GM12873 (cell line): ENCODE measurements around the gene RRP12.

Source experiments
- TF ChIP-seq, protein P1 (sequence below): IDR thresholded peaks from 2 replicates; pipeline ENCODE4 v1.5.1; 2012; ENCODE audit warnings: low read depth, mild to moderate bottlenecking, moderate library complexity, low read length, control low read depth; ENCODE audit not compliant: insufficient read depth; ENCODE audit errors: missing control alignments

RRP12 gene

DNA sequence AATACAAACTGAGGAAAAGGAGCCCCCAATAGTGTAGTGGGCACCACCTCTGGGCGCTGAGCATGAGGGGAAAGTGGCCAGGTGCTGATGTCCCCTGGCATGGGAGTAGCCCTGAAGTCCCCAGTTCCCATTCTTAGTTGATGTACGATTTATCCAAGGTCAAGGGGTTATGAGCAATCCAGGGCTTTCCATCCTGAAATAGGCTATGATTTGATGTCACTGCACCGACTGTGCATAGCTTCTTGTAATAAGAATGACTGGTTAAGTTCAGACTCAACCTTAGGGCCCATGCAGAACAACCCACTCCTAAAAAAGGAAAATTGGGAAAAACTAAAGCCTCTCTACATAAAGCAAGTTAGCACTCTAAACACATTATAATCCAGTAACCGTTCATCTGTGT, 77.6 kb downstream of the RRP12 start:
- TF ChIP-seq, protein P1, sequence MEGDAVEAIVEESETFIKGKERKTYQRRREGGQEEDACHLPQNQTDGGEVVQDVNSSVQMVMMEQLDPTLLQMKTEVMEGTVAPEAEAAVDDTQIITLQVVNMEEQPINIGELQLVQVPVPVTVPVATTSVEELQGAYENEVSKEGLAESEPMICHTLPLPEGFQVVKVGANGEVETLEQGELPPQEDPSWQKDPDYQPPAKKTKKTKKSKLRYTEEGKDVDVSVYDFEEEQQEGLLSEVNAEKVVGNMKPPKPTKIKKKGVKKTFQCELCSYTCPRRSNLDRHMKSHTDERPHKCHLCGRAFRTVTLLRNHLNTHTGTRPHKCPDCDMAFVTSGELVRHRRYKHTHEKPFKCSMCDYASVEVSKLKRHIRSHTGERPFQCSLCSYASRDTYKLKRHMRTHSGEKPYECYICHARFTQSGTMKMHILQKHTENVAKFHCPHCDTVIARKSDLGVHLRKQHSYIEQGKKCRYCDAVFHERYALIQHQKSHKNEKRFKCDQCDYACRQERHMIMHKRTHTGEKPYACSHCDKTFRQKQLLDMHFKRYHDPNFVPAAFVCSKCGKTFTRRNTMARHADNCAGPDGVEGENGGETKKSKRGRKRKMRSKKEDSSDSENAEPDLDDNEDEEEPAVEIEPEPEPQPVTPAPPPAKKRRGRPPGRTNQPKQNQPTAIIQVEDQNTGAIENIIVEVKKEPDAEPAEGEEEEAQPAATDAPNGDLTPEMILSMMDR = no peak

GRCh38 chr10:97321804-97322190, 79.3 kb downstream of the RRP12 start:
- TF ChIP-seq, protein P1 = no peak

DNA sequence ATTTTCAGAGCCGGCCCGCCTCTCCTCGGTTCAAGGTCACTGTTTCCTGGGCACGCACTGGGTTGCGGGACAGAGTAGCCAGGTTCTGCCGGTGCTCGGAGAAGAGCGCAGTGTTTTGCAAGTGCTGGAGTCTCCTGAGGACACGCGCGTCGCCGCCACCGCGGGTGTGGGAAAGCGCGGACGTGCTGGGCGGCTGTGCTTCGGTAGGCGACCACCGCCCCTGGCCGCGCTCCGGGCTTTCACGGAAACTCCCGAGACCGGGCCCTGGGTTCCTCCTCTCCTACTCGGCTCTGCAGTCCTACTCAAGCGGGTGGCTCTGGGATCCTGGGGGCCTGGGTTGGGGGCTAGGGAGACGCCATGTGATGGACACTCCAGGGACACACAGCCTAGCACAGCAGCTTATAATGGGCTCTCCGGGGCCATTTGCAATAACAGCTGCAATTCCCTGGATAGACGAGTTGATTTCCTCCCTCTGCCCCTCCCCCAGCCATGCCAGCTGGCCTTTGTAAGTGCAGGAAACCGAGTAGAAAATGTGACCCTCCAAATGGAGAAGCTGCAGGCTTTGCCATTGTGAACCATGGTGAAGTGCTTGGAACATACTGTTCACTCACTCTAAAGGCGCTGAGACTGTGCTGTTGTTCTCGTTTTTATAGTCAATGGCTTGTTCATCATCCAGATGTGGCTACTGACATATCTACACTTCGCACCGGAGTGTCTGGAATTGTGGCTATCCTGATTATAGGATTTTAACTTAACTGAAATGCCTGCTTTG, 79.9 kb downstream of the RRP12 start:
- TF ChIP-seq, protein P1 = no peak

DNA sequence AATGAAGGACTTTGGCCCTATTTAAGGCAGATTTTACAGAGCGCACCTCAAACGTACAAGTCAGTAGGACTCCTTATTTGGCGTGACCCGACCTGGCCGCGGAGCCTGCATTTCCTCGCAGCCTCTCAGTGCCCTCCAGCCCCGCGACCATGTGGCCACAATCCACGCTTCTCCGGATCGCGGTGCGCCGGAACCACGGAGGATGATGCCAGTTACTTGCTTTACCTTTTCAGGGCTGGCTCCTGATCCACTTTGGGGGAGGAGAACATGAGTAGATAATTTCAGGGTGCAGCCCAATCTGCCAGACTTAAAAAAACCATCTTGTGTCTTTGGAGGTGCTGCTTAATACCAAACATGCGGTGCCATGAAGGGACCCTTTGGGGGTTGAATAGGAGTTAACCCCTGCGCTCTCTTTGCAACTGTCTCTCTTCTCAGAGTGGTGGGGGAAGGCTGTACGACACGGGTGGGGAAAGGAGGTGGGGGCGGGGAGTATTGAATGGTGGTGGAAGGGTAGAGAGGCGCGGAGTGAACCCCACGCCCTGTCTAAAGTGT, 80.6 kb downstream of the RRP12 start:
- TF ChIP-seq, protein P1 = no peak

DNA sequence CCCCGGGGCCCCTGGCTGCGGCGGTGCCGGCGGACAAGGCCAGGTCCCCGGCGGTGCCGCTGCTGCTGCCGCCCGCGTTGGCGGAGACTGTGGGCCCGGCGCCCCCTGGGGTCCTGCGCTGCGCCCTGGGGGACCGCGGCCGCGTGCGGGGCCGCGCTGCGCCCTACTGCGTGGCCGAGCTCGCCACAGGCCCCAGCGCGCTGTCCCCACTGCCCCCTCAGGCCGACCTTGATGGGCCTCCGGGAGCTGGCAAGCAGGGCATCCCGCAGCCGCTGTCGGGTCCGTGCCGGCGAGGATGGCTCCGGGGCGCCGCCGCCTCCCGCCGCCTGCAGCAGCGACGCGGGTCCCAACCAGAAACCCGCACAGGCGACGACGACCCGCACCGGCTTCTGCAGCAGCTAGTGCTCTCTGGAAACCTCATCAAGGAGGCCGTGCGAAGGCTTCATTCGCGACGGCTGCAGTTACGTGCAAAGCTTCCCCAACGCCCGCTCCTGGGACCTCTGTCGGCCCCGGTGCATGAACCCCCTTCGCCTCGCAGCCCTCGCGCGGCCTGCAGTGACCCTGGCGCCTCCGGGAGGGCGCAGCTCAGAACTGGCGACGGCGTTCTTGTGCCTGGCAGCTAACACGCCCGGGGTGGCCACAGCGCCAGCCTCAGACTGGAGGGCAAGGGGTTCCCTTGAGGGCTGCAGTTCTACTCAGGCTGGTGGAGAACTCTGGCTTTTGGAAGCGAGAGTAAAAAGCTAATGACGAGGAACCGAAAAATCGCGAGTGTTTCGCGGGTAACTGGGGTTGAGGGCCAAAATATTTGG, 81.3 kb downstream of the RRP12 start:
- TF ChIP-seq, protein P1 = peak; percentile 15

DNA sequence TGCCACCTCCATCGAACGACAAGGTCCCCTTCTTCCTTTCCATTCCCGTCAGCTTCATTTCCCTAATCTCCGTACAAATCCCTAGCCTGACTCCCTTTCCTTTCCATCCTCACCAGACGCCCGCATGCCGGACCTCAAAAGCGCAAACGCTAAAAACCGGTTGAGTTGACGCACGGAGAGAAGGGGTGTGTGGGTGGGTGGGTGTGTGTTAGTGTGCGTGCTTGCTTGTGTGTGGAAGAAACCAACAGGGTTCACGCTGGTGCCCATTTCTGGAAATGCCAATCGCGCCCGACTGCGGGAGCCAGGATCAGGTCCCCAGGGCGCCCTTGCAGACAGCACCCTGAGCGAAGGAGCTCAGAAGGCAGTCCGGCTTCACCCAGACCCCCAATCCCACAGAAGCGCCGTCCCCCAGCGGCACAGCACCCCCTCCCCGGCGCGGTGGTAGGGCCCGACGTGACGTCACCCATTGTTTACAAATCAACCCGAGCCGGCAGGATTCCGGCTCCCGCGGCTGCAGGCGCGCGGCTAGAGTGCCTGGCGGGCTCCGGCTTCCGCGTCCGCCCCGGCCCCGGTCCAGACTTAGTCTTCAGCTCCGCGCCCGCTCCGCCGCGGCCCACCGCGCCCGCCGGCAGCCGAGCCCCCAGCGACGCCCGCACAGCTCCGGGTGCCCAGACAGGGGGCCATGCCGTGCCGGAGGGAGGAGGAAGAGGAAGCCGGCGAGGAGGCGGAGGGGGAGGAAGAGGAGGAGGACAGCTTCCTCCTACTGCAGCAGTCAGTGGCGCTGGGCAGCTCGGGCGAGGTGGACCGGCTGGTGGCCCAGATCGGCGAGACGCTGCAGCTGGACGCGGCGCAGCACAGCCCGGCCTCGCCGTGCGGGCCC, 82.1 kb downstream of the RRP12 start, which contains the start of gene FRAT1:
Gene FRAT1, plus strand, starts transcription at position 500 of the 880 bp plus-strand sequence. Its CDS starts 183 bp downstream, at position 683.
- TF ChIP-seq, protein P1 = no peak

GRCh38 chr10:97314671-97315070, 86.5 kb downstream of the RRP12 start:
- TF ChIP-seq, protein P1 = no peak
